ENCODE measurements around the gene DMPK. TPM values are rescaled to one million over a fixed set of nuclear protein-coding genes. Genes with fewer than 3 reads are reported as not detected.
"Not testable (repeated sequence)": the region's sequence is repeated elsewhere in the genome, so short reads cannot be mapped to it uniquely, and the experiment has no call there.

Gene DMPK
- polyA plus RNA-seq, 3 donors, result 31.5 to 37.5 (median 35.4) TPM

GRCh38 chr19:45815481-45816216, 33.4 kb upstream of the DMPK start:
- peak in 1 of 3 donors; percentile 58 for DNase-seq (ENCODE audit: low read depth in 3 of 3, low spot score in 2 of 3)

- DNase-seq (ENCODE audit: low read depth in 3 of 3, low spot score in 2 of 3), result no peak
These were observed 32.7 kb upstream of the DMPK start, which contains the start of gene RSPH6A for GRCh38 chr19:45814851-45815480. RSPH6A (minus strand) TSS chr19:45815308; CDS start chr19:45815176, 132 bp downstream.

GRCh38 chr19:45814166-45814780, 32.0 kb upstream of the DMPK start:
- DNase-seq (ENCODE audit: low read depth in 3 of 3, low spot score in 2 of 3), result no peak

- no peak for DNase-seq (ENCODE audit: low read depth in 3 of 3, low spot score in 2 of 3)
These were observed 30.0 kb upstream of the DMPK start for GRCh38 chr19:45812297-45812696.

- DNase-seq (ENCODE audit: low read depth in 3 of 3, low spot score in 2 of 3), result no peak
These were observed 27.4 kb upstream of the DMPK start for GRCh38 chr19:45809643-45810159.

- DNase-seq (ENCODE audit: low read depth in 3 of 3, low spot score in 2 of 3), result no peak
These were observed 23.4 kb upstream of the DMPK start for GRCh38 chr19:45805719-45806118.

GRCh38 chr19:45804959-45805230, 22.6 kb upstream of the DMPK start:
- no peak for DNase-seq (ENCODE audit: low read depth in 3 of 3, low spot score in 2 of 3)

- DNase-seq (ENCODE audit: low read depth in 3 of 3, low spot score in 2 of 3), result no peak
These were observed 22.1 kb upstream of the DMPK start for GRCh38 chr19:45804140-45804958.

- DNase-seq (ENCODE audit: low read depth in 3 of 3, low spot score in 2 of 3), result no peak
These were observed 19.4 kb upstream of the DMPK start for GRCh38 chr19:45801603-45802175.

GRCh38 chr19:45800070-45800553, 17.8 kb upstream of the DMPK start:
- DNase-seq (ENCODE audit: low read depth in 3 of 3, low spot score in 2 of 3), result no peak

GRCh38 chr19:45799541-45799940, 17.3 kb upstream of the DMPK start:
- DNase-seq (ENCODE audit: low read depth in 3 of 3, low spot score in 2 of 3), result not testable (repeated sequence)

GRCh38 chr19:45798995-45799517, 16.8 kb upstream of the DMPK start:
- peak; percentile 56 to 64 (median 58) for DNase-seq (ENCODE audit: low read depth in 3 of 3, low spot score in 2 of 3)

- no peak for DNase-seq (ENCODE audit: low read depth in 3 of 3, low spot score in 2 of 3)
These were observed 12.3 kb upstream of the DMPK start for GRCh38 chr19:45794627-45795026.

GRCh38 chr19:45793876-45794275, 11.6 kb upstream of the DMPK start:
- DNase-seq (ENCODE audit: low read depth in 3 of 3, low spot score in 2 of 3), result no peak

- DNase-seq (ENCODE audit: low read depth in 3 of 3, low spot score in 2 of 3), result no peak
These were observed 10.9 kb upstream of the DMPK start for GRCh38 chr19:45793178-45793564.

- peak; percentile 96 to 99 (median 97) for DNase-seq (ENCODE audit: low read depth in 3 of 3, low spot score in 2 of 3)
These were observed 10.3 kb upstream of the DMPK start, which contains the start of gene DMWD for GRCh38 chr19:45792470-45793177. DMWD (minus strand) TSS chr19:45792845; CDS start chr19:45792756, 89 bp downstream.

GRCh38 chr19:45791744-45792469, 9.6 kb upstream of the DMPK start:
- DNase-seq (ENCODE audit: low read depth in 3 of 3, low spot score in 2 of 3), result no peak

- DNase-seq (ENCODE audit: low read depth in 3 of 3, low spot score in 2 of 3), result no peak
These were observed 8.7 kb upstream of the DMPK start for GRCh38 chr19:45790942-45791341.

Data from right renal cortex interstitium (tissue), 3 donors.